Measurements from ENCODE around the gene ELMOD3.
"Not testable (repeated sequence)": the region's sequence is repeated elsewhere in the genome, so short reads cannot be mapped to it uniquely, and the experiment has no call there.

The ELMOD3 gene

DNA sequence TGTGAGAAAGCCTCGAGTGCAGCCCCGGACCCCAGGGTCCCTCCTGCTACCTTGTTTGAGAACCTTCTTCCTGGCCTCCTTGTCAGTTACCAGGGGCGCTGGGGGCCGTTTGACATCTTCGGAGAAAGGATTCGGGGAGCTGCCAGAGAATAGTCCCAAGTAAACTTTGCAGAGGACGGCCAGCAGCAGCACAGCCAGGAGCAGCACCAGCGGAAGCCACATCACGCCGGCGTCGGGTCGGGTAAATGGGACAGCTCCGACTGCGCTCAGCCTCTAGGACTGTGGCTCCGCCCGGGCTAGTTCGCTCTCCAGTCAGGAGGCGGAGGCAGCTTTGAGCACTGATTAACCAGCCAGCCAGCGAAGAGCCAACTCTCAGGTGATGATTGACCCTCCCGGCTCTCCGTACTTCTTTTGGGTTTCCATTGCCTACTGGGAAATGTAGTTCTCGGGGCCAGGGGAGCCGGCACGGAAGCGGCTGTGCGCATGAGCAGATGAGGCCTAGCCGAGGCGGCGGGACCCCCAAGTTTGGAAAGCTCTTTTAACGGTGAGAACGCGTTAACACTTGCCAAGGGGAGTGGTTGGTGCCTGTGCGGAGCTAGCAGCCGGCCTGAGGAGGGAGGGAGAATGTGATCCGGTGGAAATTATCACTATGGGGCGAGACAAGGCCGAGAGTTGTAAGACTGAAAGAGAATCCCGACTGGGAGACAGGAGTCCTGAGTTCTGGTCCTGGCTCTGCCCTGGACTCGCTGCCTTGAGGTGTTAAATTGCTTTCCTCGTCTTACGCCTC lies at the start of gene ELMOD3, which contains the start of gene RETSAT:
Gene ELMOD3, plus strand, starts transcription at position 484 of the 787 bp plus-strand sequence. CDS start 2,430 bp downstream, outside the sequence.
Gene RETSAT, minus strand, starts transcription at position 243 of the 787 bp plus-strand sequence. Its CDS starts 21 bp downstream, at position 222.
- DNase-seq: peak; percentile 96 to 99

DNA sequence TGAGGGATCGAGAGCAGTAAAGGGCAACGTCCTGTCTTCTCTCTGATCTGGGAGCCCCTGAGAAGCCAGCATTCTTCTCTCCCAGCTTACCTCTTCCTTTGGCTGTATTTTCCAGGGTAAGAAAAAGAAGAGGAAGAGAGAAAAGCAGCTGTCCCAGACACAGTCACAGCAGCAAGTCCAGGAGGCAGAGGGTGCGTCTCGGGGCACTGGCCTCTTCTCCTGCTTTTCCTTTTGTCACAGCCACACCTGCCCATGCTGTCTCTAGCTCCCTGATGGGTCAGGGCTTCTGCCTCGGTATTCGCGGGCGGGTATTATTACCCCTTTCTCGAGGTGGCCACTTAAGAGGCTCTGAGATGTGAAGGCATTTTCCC lies 47.1 kb upstream of the ELMOD3 start:
- DNase-seq: no peak

DNA sequence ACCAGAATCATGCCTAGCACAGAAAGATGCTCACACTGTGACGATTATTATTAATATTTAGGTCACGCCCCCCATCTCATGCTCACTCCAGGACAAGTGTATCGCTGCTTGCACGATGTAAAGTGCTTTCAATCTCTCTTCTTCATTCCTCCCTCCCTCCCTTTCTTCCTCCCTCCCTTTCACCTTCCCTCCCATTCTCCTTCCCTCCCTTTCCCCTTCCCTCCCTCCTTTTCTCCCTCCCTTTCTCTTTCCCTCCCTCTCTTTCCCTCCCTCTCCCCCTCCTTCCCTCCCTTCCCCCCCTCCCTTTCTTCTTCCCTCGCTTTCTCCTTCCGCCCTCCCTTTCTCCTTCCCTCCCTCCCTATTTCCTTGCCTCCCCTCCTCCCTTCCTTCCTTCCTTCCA lies 46.4 kb upstream of the ELMOD3 start:
- no peak for DNase-seq

DNA sequence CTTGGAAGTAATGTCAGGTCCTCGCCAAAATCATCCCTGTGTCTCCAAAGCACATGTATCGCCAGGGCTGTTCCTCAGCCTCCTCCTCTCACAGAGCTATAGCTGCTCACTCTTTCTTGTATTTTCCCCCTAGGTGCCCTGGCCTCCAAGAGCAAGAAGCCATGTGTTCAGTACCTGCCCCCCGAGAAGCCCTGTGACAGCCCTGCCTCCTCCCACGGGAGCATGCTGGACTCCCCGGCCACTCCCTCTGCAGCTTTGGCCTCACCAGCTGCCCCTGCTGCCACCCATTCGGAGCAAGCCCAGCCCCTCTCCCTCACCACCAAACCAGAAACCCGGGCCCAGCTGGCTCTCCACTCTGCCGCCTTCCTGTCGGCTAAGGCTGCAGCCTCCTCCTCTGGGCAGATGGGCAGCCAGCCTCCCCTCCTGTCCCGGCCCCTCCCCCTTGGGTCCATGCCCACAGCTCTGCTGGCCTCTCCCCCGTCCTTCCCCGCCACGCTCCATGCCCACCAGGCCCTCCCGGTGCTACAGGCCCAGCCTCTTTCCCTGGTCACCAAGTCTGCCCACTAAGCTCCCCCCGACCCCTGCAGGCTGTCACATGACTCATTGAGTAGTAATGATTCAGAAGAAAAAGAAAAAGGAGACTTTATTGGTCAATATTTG lies 45.5 kb upstream of the ELMOD3 start:
- no peak for DNase-seq

DNA sequence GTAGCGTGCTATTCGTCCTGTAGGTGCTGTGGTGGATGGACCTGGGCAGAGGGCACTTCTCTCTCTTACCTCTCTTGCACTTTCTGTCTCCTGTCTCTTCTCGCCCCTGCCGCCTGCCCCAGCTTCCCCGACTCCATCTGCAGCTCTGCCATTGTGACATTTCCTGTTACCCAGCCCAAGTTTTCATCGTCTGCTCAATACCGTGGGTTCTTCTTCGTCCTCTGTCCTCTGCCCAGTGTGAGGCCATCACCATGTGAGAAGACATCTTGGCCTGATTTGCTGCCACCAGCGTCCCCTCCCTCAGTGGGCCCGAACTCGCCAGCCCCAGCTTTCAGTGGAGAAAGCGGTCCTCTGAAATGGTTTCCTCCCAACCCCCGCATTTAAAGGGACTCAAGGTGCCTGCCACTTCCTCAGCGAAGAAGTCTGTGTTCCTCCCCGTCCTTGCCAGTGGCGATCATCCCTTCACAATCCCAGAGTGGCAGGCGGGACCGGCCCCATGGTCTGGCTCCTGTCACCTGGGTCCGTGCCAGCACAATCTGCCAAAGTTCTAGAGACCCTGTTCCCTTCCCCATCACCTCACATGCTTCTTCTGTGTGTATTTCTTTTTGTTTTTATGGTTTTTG lies 44.8 kb upstream of the ELMOD3 start:
- no peak for DNase-seq

DNA sequence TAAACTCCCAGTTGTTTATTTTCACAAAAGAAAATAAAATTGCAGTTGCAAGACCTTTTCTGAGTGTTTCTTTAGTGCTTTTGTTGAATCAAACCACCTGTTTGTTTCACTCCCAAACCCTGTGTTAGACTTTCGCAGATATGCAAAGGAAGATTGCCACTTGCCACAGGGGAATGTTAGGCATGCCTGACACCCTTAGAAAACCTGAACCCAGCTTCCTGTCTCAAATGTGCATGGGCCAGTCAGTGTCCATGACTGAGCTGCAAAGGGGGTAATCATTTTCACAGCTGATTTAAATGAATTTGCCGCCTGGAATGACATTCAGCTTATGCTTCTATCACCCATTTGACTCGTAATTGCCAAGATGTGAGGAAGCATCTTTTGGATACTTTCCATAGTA lies 44.2 kb upstream of the ELMOD3 start:
- DNase-seq: no peak

DNA sequence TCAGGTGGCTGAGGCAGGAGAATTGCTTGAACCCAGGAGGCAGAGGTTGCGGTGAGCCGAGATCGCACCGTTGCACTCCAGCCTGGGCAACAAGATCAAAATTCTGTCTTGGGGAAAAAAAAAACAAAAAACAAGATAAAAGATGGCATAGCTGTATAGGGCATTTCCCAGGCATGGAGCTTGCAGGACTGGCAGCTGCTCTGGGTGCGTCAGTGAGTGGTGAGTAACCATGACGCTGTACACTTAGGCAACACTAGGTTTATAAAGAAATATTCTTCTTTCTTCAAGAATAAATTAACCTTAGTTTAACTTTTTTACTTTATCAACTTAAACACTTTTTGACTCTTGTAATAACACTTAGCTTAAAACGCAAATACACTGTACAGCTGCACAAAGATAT lies 42.2 kb upstream of the ELMOD3 start:
- no peak for DNase-seq

DNA sequence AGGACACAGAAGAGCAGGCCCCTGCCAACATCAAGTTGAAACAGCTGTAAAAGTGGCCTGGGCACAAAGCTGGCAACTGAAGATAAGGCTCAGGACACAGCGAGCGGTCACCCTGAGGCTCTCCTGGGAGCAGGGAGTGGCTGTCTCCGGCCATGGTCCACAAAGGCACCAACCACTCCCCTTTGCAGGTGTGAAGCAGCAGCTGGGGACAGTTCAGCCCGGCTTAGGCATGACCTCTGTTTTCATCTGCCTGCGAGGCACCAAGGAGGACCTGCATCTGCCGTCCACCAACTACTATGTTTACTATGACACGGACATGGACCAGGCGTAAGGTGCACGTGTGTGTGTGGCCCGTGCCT lies 39.7 kb upstream of the ELMOD3 start:
- no peak for DNase-seq

DNA sequence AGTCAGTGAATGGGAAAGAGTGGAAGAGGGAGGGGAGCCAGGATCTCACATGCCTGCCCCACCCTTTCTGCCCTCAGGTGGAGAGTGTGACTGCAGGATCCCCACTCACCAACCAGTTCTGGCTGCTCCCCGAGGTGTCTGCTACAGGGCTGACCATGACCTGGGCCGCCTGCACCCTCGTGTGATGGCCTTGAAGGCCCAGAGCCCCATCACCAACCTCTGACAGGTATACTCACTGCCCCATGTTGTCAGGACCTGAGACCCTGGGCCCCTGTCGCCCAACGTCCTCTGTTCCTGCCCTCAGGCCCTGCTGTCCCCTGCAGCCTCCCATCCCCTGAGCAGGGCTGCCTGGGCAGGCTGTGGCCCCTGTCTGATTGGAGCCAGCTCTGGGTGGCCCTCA lies 38.6 kb upstream of the ELMOD3 start:
- not testable (repeated sequence) for DNase-seq

DNA sequence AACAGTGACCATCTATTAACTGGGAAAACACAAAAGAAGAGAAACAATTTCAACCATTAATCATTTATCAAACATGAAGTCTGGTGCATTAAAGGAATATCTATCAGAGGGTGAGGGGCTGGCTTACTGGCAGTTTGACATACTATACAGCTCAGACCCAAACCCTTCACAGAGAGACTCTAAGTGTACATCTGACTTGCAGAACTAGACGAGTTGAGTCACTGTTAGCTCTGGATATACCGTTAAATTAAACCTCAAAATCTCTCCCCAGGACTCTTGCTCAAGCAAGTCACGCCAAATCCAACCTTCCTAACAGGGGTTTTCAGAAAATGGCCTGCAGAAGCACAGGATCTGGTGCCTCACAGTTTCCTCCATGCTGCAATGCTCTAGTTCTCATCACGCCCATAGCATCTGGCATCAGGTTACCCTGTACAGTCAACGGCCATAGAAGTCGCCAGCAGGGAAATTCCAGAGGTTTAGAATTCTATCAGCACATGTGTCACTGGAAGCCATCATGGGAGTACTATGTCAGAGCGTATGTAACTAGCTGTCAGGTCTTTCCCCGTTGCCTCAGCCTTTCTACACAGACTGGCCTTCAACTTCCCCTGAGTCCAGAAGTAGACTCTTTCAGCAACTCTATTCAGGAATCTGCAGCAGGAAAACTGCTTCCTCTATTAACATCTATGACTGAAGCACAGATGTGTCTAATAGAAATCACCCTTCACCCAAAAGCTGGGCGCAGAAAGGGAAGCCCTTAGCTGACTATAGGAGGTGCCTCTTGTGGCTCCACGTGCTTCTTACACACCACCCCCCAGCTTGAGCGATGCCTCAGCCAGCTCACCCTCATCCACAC lies 36.1 kb upstream of the ELMOD3 start:
- peak in 1 of 2 experiments; percentile 22 for DNase-seq

DNA sequence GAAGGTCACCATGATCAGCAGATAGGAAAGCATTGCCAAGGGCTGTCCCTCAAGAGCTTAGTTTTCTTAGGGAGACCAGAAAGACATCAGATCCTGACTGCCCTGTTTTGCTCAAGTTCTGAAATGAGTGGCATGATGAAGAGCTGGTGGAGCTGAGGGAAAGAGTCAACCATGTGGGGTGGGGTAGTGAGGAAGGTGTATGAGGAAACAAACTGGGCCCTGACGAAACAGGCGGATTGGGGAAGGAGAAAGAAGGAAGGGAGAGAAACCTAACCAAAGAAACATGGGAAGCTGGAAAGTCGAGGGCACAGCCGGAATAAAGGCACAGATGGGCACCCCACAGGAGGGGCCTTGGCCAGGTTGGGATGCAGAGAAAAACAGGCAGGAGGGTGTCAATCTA lies 34.8 kb upstream of the ELMOD3 start:
- DNase-seq: no peak

DNA sequence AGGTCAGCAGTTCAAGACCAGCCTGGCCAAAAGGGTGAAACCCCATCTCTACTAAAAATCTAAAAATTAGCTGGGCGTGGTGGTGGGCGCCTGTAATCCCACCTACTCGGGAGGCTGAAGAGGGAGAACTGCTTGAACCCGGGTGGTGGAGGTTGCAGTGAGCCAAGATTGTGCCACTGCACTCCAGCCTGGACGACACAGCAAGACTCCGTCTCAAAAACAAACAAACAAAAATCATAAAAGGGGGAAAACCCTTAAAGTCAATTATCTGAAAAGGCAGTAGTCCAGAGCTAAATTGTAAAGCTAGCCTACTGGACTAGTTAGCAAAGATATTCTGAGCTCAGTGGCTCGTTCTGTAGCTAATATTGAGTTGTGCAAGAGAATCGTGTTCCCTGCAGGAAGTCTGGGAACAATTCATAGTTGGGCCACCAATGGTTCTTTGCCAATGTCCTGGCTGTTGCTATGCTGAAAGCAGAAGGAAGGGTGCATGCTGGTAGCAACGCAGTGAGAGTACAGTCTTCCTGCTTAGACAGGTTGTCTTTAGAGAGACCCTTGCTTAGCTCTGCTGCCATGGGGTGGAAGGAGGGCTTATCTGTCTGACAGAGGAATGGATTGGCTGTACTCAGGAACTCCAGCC lies 31.1 kb upstream of the ELMOD3 start:
- no peak for DNase-seq

DNA sequence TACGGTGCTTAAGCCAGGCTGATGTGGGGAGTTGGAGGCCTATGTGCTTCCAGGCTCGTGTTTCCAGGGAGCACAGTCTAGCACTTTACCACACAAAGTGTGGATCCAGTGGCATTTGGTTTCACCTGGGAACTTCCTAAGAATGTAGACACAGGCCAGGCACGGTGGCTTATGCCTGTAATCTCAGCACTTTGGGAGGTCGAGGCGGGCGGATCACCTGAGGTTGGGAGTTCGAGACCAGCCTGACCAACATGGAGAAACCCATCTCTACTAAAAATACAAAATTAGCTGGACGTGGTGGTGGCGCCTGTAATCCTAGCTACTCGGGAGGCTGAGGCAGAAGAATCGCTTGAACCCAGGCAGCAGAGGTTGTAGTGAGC lies 30.6 kb upstream of the ELMOD3 start:
- not testable (repeated sequence) for DNase-seq

DNA sequence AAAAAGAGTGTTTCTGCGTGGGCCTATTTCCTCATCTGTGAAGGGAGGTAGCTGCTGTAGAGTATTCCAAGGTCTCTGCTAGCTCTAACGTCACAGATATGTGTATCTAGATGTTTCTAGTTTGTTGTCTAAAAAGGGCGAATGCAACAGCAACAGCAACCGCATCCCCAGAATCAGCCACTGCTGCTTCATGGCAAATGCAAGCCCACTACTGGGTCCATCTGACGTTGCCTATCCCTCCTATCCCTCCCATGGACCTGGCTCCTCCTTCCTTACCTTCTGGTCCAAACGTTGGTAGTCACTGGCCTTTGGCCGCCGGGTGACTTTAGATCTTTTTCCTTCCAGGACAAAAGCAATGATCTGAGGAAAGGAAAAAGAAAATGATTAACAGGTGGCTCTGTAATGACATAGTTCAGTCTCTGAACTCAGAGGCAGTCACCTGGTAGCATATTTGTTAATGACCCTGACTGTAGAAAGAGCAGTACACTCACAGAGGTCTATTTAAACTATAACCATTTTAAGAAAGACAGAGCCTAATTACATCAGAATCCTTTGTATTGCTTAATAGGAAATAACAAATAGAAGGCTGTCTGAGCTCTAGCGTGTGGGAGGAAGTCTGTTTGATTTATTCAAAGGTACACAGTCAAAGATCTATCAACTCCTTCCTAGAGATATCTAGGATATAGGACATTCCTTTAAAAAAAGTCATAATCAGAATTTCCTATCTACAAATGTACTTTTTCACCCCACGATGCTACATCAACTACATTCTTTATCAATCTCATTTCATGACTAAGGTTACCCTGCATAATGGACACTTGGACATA lies 29.7 kb upstream of the ELMOD3 start:
- no peak for DNase-seq

DNA sequence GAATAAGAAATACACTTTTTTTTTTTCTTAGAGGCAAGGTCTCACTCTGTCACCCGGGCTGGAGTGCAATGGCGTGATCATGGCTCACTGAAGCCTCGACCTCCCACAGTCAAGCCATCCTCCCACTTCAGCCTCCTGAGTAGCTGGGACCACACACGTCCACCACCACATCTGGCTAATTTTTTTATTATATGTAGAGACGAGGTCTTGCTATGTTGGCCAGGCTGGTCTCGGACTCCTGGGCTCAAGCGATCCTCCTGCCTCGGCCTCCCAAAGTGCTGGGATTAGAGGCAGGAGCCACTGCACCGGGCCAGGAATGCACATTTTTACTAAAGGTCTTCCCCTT lies 29.1 kb upstream of the ELMOD3 start:
- DNase-seq: no peak

DNA sequence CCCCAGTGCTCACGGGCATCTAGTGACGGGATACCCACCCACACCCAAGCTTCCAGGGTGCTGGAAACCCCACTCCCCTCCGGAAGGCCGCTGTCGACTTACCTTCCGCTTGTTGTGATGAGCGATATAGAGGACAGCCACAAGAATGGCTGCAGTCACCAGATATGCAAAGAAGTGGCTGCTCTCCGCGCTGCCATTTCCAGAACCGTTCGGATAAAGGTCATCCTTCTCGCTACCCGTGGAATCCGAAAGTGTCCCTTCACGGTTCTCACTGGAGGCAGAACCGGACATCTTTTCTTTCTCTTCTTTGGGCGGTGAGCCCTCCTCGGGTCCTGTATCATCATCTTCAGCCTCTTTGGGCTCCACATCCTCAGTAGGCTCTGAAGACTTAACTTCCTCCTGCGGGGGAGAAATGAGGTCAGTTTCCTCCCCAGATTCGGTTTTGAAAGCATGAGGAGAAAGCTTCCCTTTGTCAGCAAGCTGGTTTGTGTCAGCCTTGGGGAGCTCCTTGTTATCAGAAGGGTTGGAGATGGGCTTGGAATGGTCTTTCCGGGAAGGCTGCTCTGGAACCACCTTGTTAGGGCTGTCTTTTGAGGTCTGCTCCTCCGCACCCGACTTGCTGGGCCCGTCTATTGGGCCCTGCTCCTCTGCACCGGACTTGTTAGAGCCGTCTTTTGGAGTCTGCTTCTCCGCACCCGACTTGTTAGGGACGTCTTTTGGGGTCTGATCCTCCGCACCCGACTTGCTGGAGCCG lies 28.0 kb upstream of the ELMOD3 start:
- DNase-seq: no peak

DNA sequence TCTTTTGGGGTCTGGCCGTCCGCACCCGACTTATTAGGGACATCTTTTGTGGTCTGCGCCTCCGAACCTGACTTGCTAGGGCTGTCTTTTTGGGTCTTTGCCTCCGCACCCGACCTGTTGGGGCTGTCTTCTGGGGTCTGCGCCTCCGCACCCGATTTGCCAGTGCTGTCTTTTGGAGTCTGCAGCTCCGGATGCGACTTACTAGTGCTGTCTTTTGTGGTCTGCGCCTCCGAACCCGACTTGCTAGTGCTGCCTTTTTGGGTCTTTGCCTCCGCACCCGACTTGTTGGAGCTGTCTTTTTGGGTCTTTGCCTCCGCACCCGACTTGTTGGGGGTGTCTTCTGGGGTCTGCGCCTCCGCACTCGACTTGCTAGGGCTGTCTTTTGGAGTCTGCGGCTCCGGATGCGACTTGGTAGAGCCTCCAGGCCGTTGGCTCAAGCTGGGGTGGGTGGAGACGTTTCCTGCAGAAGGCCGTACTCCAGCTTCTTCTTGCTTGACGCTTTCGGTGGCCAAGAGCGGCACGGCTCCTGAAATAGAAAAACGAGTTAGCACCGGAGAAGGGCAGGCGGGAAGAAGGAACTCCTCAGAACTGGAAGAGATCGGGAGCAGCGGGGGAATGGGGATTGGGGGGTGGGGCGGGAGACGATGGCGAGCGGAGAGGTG lies 27.3 kb upstream of the ELMOD3 start:
- no peak for DNase-seq

DNA sequence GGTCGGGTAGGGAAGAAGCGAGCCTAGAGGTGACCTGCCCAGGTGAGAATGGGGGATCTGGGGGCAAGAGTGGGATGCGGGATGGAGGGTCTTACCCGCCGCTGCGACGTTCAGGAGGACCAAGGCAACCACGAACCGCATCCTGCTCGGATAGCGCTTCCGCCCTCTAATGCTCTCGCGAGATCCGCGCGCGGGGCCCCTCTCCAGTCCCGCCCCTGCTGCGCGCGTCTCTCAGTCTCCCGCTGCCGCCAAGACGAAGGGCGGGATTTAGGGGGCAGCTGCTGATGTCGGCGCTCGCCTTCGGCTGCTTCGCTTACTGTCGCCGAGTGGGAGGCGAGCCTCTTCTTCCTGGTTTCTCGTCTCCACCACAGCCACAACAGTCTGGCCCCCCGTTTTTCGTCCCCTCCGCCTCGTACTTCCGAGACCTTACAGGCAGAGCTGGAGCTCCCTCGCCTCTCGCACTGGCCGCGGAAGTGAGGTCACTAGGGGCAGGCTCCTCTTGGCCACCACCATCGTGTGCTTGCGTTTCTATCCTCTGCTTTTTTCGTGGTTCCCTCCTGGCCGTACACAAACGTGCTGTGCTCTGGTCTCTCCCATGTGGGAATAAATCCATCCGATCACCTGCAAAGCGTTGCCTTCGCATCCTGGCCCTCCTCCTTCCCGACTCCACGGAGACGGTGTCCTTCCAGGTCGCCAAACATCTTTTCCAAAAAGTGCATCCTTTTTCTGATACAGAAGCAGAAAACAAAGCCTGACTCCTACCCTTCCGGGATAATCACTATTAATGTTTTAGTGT lies 26.5 kb upstream of the ELMOD3 start, which contains the start of gene TGOLN2:
Gene TGOLN2, minus strand, starts transcription at position 168 of the 796 bp plus-strand sequence. Its CDS starts 27 bp downstream, at position 141.
- DNase-seq: peak; percentile 77 to 85

DNA sequence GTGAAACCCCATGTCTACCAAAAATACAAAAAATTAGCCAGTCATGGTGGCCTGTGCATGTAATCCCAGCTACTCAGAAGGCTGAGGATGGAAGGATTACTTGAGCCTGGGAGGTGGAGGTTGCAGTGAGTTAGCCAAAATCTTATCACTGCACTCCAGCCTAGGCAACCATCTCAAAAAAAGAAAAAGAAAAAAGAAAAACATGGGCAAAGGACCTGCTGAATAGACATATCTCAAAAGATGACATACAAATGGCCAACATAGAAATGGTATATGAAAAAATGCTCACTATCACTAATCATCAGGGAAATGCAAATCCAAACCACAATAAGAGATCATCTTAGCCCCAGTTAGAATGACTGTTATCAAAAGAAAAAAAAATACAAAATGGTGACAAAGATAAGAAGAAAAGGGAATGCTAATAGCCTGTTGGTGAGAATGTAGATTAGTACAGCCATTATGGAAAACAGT lies 25.4 kb upstream of the ELMOD3 start:
- no peak for DNase-seq

Data from SW 1271 (cell line).